ENCODE data around the gene RBBP9.
"Not testable (repeated sequence)": the region's sequence is repeated elsewhere in the genome, so short reads cannot be mapped to it uniquely, and the experiment has no call there.

The RBBP9 gene

GRCh38 chr20:18496740-18497592, at the start of gene RBBP9:
RBBP9 (minus strand) TSS chr20:18497225; CDS start chr20:18497167, 58 bp downstream.
- DNase-seq (ENCODE audit: low spot score): peak; percentile 89

DNA sequence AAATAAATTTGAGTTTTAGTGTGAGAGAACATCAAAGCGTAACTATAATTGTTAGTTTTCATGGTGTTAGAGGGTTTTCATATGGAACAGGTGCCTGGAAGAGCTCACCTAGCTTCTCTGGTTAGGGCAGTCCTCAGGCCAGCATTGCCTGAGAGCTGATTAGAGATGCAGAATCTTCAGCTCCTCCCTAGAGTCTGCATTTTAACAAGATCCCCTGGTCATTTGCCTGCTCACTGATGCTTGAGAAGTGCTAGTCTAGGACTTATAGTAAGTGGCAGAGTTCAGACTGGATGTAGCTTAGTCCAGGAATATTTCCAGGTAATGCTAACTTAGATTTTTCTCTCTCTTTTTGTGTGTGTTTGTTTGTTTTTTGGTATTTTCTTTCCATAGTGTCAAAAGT, 48.5 kb upstream of the RBBP9 start:
- DNase-seq (ENCODE audit: low spot score): no peak

DNA sequence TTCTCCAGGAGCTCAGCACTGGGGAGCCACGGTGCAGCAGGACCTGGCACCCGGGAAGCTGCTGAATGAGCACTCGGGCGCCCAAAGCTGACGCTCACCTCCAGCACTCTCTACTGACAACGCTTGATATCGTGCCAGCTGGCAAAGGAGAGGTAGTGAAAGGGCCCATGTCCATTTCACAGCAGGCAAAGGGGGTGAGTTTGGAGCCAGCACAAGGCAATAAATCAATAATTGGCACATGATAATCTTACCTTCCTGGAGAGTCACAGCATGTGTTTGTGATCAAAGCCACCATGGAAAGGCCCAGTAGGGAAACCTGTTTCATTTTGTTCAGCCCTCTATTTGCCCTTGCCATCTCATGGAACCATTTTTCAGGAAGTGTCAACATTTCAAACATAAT, 46.9 kb upstream of the RBBP9 start:
- no peak for DNase-seq (ENCODE audit: low spot score)

DNA sequence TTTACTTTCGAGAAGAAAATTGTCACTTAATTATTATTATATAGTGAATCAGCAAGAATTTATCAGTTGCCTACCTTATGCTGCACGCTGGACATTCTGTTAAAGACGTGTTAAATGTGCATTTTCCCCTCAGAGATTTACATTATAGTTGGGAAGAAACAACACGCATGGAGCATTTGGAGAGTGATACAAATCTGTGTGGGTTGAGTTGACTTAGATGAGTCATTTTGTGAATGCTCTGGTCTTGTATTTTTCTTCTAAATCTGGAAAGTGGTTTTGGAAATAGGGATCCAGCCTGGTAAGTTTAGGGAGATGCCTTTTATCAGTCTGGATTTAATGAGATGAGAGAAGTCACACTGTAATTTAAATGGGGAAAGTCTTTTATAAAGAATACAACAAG, 46.2 kb upstream of the RBBP9 start:
- DNase-seq (ENCODE audit: low spot score): no peak

GRCh38 chr20:18541741-18542140, 44.7 kb upstream of the RBBP9 start:
- no peak for DNase-seq (ENCODE audit: low spot score)

GRCh38 chr20:18537651-18538050, 40.6 kb upstream of the RBBP9 start:
- DNase-seq (ENCODE audit: low spot score): no peak

DNA sequence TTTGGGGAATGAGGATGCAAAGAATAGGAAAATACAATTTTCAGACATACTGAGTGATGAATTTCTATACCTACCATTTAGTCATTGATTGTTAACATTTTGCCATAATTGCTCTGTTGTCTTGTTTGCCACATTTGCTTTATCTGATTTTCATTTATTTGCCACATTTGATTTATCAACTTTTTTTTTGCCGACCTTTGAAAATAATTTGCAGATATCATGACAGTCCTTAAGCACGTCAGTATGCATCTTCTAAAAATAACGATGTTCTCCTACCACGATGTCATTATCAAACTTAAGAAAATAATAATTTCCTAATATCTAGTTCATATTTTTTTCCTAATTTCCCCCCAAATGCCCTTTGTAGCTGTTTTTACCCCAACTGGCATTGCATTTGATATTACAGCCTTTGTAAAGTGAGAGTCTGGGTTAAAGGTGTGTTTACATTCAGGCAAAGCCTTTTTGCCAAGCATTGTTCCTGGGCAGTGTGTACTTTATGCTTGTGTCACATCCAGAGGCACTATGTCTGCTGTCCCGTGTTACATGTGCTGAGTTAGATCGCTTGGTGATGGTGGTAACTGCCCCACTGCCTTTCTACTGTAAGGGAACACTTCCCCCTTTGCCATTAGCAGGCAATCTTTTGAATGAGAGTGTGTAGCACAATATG, 37.1 kb upstream of the RBBP9 start:
- no peak for DNase-seq (ENCODE audit: low spot score)

- no peak for DNase-seq (ENCODE audit: low spot score)
These were observed 36.5 kb upstream of the RBBP9 start for GRCh38 chr20:18533491-18533890.

DNA sequence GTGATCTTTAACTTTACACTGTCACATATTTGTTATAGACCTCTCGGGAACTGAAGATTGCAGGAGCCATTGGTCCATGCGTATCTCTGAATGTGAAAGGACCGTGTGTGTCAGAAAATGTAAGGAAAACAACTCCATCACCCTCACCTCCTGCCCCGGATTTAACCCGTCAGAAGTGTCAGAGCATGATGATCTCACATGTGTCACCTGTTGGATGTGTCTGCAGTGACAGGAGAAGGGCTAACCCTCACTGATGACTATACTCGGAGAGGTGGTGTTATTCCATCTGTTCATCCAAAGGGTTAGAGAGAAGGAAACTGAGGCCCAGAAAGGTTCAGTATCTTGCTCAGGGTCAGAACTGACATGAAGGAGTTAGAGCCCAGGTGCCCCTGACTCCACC, 35.6 kb upstream of the RBBP9 start:
- DNase-seq (ENCODE audit: low spot score): no peak

DNA sequence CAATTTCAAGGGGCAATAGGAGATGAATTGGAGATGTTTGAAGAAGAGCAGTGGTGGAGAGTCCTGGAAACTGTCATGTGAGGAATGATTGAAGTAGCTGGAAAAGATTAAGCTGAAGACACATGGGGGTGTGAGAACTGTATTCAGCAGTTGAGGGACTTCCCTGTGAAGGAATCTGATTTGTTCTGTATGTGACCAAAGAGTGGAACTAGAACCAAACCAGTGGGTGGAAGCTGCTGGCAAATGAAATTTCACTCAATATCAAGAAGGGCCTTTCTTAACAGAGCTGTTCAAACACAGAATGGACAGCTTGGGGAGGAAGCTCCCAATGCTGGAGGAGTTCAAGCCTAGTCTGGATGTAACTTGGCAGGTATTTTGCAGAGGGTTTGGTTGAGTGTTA, 32.0 kb upstream of the RBBP9 start:
- DNase-seq (ENCODE audit: low spot score): no peak

GRCh38 chr20:18527836-18528235, 30.8 kb upstream of the RBBP9 start:
- no peak for DNase-seq (ENCODE audit: low spot score)

DNA sequence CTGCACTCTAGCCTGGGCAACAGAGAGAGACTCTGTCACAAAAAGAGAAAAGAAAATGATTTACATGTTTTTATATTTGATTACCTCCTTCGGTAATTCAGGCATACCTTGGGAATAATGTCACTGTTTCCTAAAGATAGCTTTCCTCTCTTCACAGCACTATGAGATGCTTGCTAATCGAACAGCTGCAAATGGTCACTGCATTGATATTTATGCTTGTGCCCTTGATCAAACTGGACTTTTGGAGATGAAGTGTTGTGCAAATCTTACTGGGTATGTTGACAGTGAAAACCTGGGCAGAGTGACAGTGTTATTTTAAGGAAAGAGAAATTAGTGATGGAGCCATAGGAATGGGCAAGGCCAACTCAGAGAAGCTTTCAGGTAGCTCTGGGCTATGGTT, 30.3 kb upstream of the RBBP9 start:
- DNase-seq (ENCODE audit: low spot score): no peak

GRCh38 chr20:18526761-18527160, 29.7 kb upstream of the RBBP9 start:
- DNase-seq (ENCODE audit: low spot score): not testable (repeated sequence)

DNA sequence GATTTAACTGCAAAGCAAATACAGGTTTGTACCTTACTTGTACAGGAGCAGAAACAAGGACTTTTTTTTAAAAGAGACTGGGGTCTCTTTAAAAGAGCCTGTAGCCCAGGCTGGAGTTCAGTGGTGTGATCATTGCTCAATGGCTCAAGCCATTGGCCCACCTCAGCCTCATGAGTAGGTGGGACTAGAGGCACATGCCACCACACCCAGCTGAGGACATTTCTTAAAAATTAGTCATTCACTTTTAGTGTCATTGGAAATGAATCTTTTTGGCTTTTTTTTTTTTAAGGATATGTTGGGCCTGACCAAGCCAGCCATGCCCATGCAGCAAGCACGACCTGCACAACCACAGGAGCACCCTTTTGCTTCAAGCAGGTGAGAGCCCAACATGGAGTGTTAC, 27.6 kb upstream of the RBBP9 start:
- DNase-seq (ENCODE audit: low spot score): no peak

- no peak for DNase-seq (ENCODE audit: low spot score)
These were observed 26.0 kb upstream of the RBBP9 start for GRCh38 chr20:18523066-18523465.

- DNase-seq (ENCODE audit: low spot score): not testable (repeated sequence)
These were observed 25.0 kb upstream of the RBBP9 start for GRCh38 chr20:18522066-18522465.

DNA sequence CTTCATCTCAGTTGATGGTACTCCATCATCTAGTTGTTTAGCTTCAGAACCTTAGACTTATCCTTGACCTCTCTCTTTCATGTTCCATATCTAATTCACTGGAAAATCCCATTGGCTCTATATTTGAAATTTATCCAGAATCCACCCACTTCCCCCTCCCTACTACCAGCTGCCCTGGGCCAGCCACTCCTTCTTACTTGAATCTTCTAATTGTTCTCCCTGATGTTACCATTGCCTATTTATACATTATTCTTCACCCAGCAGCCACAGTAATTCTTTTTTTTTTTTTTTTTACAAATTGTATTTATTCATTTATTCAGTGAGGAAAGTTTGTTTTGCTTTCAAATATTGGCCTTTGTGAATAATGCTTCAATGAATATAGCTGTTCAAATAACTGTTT, 18.9 kb upstream of the RBBP9 start:
- DNase-seq (ENCODE audit: low spot score): no peak

- no peak for DNase-seq (ENCODE audit: low spot score)
These were observed 17.1 kb upstream of the RBBP9 start for GRCh38 chr20:18514127-18514526.

- DNase-seq (ENCODE audit: low spot score): no peak
These were observed 16.2 kb upstream of the RBBP9 start for GRCh38 chr20:18513208-18513607.

GRCh38 chr20:18511571-18511970, 14.5 kb upstream of the RBBP9 start:
- no peak for DNase-seq (ENCODE audit: low spot score)

- DNase-seq (ENCODE audit: low spot score): peak; percentile 99
These were observed 10.5 kb upstream of the RBBP9 start, which contains the start of gene SEC23B for GRCh38 chr20:18507218-18508191. SEC23B (plus strand) TSS chr20:18507940; CDS start chr20:18510836, 2,896 bp downstream.

DNA sequence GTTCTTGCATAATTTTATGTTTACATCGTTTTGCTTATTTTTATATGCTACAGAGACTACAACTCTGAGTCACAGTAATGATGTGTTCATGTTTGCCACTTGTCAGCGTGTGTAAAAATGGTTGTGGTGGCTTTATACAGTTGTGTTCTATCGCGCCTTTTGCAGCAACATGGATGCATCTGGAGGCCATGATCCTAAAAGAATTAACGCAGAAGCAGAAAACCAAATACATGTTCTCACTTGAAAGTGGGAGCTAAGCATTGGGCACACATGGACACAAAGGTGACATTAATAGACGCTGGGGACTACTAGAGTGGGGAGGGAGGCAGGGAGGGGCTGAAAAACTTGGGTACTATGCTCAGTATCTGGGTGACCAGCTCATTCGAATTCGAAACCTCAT, 9.7 kb upstream of the RBBP9 start:
- no peak for DNase-seq (ENCODE audit: low spot score)

All from cerebellar cortex (tissue), 1 donor.